ENCODE results near the gene XRCC1.

DNA sequence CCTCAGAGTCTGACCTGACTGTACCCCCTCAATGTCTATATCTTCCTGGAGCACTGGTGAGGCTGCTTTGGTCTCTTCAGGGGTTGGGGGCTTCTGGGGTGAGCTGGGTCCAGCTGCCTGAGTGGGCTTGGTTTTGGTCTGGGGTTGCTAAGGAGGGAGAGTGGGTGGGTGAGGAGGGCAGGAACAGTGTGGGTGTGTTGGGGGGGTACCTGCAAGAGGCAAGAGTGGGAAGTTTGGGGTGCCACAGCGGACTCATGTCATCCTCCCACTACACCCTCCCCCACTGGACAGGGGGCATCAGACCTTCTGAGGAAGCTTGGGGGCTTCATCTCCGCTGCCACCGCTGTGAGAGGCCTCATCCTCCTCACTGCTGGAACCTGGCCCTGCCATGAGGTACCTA, 28.7 kb downstream of the XRCC1 start:
- TF ChIP-seq, protein P1, sequence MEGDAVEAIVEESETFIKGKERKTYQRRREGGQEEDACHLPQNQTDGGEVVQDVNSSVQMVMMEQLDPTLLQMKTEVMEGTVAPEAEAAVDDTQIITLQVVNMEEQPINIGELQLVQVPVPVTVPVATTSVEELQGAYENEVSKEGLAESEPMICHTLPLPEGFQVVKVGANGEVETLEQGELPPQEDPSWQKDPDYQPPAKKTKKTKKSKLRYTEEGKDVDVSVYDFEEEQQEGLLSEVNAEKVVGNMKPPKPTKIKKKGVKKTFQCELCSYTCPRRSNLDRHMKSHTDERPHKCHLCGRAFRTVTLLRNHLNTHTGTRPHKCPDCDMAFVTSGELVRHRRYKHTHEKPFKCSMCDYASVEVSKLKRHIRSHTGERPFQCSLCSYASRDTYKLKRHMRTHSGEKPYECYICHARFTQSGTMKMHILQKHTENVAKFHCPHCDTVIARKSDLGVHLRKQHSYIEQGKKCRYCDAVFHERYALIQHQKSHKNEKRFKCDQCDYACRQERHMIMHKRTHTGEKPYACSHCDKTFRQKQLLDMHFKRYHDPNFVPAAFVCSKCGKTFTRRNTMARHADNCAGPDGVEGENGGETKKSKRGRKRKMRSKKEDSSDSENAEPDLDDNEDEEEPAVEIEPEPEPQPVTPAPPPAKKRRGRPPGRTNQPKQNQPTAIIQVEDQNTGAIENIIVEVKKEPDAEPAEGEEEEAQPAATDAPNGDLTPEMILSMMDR (conservative IDR thresholded peaks at IDR 0.05; ENCODE audit: low read length) = no peak
- TF ChIP-seq EZH2phosphoT487 (IDR thresholded peaks at IDR 0.05; ENCODE audit: borderline replicate concordance, low read depth, low read length) = no peak

Data from OCI-LY7 (cell line).